CD4-positive, alpha-beta T cell treated with Interleukin-1 beta for 1 hour (primary cell): ENCODE data around the gene NADSYN1.

Experiments used
- DNase-seq, 2 donors: peaks; one replicate each; pipeline ENCODE4 v3.0.0-alpha.2; 2020 to 2022

Gene NADSYN1

DNA sequence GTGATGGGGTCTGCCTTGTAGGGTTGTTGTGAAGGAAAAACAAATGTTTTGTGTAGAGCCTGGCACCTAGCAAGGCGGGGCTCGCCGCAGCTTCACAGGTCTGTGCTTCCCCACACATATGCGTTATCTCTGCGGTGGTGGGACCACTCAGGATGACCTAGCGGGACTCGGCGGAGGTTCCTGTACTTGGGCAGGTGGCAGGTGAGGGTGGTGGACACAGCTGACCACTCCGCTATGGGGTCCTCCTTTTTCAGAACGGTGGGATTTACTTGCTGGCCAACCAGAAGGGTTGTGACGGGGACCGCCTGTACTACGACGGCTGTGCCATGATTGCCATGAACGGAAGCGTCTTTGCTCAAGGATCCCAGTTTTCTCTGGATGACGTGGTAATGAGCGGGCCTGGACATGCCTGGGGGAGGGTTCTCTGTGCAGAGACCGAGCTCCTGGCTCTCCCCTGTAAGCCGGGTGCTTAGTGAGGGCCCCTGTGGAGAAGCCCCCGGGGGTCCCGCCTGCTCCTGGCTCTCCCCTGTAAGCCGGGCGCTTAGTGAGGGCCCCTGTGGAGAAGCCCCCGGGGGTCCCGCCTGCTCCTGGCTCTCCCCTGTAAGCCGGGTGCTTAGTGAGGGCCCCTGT lies 21.3 kb downstream of the NADSYN1 start:
- DNase-seq: no peak

DNA sequence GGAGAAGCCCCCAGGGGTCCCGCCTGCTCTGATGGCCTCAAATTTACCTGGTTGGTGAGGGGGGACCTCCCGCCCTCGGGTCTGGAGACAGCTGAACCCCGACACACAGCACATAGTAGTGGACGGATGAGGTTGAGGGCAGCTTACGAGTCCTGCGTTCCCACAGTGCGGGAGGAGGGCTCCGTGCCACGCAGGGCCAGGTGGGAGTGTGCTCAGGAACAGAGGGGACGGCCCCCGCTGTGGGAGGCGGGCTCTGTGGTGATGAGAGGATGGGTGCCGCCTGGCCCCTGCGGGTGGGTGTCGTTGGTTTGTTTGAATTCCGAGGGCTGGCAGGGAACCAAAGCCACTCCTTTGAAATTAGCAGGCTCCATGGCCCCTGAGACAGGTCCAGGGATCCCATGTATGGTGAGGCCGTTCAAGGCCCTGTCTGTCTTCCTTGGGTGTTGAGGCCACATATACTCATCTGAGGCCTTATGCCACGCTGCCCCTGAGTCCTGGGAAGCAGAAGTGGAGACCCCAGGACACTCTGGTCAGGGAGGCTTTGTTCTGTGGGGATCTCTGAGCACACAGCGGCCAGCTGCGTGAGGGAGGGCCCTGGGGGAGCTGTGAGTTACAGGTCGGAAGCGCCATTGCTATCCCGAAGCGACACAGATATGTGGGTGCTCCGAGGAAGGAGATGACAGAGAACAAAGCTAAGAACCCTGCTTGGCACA lies 21.9 kb downstream of the NADSYN1 start:
- DNase-seq: no peak

DNA sequence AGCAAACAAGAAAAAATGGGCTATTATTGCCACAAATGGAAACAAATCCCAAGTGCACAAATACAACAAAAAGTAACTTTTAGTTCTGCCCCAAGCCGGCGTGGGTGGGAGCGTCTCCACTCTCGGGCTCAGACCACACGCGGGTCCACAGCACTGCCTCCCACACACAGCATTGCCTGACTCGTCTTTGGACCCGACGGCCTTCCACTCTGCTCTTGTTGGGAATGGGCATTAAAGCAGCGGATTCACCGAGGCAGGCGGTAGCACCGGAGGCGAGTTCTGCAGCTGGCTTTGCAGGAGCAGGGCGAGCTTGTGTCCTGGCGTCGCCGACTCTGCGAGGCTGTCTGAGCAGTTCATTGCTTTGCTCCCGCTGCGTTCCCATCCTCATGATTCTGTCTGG lies 23.0 kb downstream of the NADSYN1 start:
- no peak for DNase-seq

DNA sequence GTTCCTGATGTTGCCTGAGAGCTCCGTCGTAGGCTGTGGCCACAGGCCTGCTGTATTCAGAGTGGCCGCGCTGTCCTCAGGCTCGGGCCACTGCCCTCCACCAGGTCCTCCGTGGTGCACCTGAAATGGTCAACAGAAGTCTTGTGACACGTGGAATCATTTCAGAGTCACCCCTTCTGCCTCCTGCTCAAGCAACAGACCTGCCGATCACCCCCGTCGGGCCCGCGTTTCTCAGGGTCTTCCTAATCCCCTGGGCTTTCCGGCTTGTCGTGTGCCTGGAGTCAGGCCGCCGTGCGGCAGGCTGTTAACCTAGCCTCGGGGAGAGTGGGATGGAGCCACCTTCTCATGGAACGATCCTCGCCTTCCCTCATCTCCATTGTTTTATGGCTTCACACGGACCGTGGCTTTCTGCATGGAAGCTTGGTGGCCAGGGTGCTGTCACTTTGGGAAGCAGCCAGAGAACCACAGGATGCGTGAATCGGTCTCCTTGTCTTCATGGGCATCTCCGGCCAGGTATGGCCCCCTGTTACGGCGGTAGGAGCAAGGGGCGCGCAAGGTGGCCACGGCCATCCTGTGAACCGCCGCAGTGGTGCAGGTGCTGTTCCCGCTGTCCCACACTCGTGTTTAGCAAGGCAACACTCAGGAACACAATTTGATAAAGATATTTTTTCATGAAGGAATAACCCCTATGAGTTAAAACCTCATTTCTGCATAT lies 24.1 kb downstream of the NADSYN1 start:
- no peak for DNase-seq

DNA sequence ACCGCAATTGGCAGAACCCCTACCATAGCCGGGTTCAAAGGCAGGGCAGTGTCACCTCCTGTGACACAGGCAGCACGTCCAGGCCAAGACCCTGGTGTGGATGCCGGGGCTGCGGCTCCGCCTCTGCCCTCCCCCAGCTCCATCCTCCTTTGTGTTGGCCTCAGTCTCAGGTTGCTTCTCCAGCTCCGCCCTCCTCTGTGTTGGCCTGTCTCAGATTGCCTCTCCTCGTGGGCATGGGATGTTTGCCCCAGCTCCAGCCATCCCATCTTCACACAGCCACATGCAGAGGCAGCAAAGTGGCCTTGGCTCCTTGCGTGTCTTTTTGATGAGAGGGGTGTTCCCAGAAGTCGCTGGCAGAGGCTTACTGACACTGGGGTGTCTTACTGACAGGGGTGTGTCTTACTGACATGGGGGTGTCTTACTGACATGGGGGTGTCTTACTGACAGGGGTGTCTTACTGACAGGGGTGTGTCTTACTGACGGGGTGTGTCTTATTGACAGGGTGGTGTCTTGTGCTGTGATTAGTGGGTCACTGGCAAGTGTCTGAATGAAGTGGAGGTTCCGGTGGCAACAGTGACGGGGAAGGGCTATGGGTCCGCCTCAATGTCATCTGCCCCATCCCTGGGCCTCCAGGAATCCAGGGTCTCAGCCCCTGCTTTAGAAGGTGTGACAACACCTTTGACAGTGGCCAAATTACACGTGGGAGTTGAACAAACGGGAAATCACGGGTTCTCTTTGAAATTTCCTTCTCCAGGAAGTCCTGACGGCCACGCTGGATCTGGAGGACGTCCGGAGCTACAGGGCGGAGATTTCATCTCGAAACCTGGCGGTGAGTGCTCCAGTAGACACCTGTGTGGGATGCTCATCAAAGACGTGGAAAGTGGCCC lies 24.9 kb downstream of the NADSYN1 start:
- no peak for DNase-seq

DNA sequence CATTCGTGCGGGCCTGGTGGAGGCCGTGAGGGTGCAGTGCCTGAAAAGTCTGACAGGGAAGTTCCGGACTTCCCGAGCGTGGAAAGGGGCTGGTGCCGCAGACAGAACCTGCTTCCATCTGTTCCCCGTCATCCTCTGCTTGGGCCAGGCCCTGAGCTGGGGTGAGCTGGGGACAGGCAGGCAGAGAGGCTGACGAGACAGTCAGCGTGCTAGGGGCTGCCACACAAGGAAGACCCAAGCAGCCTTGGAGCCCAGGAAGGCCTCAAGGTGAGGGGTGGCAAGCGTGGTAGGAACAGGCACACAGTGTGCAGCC lies 25.5 kb downstream of the NADSYN1 start:
- DNase-seq: no peak

DNA sequence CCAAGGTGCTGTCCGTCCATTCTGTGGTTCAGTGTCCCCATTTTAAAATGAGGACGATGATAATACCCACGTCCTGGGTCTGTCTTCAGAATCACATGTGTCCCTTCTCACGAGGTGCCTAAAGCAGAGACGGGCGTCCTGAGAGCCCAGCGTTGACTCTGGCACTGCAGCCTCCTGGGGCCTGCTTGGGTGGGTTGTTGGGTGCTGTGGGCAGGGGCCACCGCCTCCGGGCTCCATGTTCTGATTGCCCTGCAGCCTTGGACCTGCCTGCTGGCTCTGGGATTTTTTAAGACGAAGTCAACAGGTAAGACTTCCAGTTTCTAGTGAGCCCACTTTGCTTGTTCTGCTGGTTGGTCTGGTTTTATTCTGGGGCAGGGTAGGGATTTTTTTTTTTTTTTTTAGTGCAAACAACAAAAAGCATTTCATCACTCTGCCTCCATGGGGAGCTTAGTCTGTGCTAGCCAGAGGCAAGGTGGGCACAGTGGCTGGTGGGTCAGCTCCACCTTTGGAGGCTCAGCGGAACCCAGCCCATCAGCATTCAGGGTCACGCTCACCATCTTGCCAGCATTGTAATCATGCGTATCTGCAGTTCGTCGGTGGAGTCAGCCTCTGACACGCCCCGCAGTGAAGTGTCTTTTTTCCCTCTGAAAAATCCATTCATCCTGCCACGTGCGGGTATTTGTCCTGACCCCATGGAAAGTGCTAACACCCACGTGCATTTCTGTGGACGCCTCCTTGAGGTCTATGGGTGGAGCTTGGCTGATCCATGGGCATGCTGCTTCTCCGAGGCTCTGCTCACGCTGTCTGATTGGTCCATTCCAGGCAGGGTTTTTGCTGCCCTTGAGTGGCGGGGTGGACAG lies 28.3 kb downstream of the NADSYN1 start:
- no peak for DNase-seq

DNA sequence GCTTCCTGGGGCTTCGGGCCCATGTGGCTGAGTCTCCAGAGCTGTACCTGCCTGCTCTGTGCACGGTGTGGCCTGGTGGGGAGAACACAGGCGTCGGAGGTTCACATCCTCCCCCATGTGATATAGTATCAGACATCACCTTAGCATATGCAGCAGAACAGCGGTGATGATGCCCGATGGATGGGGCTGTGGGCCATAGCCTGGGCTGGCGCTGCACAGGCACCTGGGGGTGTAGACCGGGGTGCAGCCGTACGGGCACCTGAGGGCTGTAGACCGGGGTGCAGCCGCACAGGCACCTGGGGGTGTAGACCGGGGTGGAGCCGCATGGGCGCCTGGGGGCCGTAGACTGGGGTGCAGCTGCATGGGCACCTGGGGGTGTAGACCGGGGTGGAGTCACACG lies 29.2 kb downstream of the NADSYN1 start:
- DNase-seq: no peak

DNA sequence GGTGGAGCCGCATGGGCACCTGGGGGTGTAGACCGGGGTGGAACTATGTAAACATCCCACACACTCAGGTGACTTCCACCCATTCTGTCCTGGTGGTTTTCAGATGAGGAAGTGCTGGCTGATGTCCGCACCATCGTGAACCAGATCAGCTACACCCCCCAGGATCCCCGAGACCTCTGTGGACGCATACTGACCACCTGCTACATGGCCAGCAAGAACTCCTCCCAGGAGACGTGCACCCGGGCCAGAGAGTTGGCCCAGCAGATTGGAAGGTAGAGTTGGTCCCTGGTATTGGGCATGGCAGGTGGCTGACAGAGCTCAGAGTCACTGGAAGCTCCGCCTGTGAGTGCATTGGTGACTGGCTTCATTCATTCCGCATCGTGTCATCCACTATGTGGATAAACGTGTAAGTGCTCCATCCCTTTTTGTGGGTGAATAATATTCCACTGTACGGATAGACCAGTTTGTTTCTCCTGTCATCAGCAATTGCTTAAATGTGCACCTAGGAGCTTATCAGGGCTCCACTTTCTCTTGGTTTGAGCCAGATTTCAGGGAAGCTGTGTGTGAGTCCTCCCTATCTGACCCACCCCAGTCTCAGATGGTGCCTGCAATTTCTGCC lies 29.9 kb downstream of the NADSYN1 start:
- no peak for DNase-seq

DNA sequence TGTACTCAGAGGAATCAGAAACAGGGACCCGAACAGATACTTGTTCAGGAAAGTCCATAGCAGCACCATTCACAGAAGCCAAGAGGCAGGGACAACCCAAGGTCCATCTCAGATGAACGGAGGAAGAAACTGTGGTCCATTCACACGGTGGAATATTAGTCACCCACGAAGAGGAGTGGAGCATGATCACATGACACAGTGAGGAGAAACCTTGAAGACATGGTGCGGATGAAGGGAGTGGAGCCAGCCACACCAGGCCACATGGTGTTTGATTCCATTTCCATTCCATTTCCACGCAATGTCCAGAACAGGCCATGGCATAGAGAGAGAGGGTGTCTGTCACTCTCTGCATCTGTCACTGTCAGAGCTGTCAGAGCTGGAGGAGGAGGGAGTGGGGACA lies 30.7 kb downstream of the NADSYN1 start:
- no peak for DNase-seq

DNA sequence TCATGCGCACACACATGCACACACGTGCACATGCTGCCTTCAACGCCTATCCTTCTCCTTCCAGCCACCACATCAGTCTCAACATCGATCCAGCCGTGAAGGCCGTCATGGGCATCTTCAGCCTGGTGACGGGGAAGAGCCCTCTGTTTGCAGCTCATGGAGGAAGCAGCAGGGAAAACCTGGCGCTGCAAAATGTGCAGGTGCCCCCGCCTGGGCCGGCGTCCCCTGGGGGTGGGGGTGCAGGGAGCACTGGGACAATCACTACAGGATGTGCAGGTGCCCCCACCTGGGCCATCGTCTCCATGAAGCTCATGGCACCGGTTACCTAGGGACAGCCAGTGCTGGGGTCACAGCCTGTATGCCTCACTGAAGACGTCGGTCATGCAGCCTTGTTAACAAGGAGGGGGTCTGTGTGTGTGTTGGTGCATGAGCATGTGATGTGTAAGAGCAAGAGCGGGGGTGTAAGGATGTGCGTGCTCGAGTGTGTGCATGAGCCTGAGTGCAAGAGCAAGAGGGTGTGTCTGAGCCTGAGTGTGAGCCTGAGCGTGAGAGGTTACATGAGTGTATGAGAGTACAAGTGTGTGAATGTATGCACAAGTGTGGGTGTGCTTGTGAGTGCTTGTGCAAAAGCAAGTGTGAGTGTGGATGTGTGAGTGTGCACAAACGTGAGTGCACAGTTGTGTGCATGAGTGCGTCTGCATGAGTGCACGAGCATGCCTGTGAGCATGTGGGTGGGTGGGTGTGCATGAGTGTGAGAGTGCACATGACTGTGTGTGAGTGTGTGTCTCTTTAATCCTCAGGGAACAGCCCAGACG lies 31.5 kb downstream of the NADSYN1 start:
- no peak for DNase-seq

DNA sequence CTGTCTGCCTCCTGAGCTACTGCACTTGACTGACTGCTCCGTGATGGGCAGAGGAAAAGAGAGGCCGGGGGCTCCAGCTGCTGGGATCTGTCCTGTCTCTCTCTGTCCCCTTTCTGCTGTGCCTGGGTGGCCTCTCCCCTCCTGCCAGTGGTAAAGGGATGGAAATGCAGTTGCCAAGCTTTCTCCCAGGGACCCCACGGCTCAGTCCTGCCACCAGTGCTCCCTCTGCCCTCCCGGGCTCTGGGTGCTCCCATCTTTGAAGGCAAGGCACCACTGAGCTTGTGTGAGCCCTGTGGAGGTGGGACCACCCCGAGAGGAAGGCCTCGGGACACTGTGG lies 32.0 kb downstream of the NADSYN1 start:
- DNase-seq: no peak

DNA sequence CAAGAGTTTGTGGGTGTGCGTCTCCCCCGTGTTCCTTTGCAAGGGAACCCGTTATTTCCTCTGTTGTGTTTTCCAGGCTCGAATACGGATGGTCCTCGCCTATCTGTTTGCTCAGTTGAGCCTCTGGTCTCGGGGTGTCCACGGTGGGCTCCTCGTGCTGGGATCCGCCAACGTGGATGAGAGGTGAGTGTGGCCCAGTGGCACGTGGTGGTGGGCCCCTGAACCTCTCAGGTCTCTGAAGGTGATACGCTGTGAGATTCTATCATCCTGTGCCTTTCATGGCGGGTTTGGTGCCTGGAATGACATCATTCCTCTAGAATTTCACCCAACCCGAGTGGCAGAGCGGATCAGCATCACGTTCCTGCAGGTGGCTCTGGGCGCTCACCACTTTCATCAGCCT lies 32.5 kb downstream of the NADSYN1 start:
- no peak for DNase-seq

DNA sequence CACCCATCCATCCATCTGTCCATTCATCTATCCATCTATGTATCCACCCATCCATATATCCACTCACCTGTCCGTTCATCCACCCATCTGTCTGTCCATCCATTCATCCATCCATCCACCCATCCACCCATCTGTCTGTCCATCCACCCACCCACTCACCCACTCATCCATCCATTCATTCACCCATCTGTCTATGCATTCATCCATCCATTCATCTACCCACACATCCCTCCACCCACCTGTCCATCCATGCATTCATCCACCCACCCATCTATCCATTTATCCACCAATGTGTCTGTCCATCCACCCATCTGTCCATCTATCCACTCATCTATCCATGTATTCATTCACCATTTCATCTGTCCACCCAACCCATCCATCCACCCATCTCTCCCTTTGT lies 33.3 kb downstream of the NADSYN1 start:
- DNase-seq: no peak

DNA sequence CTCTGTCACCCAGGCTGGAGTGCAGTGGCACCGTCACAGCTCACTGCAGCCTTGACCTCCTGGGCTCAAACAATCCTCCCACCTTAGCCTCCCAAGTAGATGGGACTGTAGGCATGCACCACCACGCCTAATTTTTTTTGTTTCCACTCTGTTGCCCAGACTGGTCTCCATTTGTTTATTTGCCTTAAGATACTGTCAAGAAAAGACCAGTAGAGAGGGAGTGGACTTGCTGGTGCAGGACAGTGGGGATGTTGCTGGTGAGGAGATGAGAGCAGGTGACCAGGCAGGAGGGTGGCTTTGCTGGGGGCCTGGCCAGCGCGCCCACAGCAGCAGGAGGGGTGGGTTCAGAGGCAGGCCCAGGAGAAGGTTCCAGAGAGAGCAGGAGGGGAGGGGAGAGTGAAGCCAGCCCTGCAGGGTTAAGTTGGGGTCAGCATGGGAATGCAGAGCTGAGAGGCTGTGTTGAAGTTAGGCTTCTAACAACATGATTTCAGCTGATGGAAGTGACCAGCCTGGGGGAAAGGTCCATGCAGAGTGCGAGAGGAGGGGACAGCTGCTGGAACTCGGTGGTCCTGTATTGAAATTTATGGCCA lies 35.8 kb downstream of the NADSYN1 start:
- DNase-seq: no peak

DNA sequence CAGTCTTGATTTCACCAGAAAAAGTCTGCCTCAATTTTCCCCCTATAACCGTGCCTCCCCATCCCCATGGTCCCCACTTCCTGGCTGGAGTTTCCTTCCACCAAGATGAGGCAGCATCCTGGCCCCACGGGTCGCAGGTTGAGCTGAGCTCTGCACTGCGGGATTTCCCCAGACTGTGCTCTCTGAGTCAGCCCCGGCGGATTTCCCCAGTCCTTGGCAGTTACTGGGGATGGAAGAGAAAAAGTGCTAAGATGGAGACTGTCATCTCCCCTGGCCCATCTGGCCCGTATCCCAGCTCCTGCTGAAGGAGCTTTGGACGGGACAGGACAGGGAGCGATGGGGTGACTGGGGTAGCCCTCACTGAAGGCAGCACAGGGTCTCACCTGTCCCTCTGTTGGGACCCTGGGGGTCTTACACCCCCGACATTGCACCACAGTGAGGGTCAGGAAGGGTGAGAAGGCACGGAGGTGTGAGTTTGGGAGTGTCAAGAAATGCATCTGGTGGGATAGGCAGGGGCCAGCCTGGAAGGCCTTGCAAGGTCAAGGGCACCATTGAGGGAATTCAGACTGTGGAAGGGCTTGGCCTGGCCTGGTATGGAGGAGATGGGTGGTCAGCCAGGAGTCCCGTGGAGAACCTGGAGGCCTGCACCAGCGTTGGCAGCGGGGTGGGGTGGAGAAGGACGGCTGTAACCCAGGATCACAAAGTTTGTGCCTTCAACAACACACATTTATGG lies 36.5 kb downstream of the NADSYN1 start:
- no peak for DNase-seq

DNA sequence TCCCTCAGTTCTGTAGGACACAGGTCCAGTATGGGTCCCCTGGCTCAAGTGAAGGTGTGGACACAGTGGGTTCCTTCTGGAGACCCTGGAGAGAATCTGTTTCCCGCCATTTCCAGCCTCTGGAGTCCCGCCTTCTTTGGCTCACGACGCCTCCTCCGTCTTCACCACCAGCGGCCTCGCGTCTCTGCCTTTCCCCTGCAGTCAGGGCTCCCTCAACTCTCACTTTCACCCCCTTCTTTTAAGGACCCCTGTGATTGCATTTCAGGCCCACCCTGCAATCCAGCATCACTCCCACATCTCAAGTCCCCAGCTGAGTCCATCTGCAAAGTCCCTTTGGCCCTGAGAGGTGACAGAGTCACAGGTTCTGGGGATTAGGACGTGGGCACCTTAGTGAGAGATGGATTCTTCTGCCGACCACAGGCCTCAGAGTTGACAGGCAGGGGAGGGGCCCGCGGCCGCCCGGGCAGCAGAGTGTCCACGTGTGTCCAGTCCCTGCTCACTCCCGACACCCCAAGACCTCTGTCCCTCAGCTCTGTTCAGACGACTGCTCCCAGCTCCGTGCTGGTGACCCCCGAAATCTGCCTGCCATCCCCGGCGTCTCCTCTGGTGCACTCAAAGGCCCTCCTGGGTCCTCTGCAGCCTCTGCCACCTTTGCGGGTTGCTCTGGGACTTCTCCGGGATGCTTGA lies 37.2 kb downstream of the NADSYN1 start:
- no peak for DNase-seq

DNA sequence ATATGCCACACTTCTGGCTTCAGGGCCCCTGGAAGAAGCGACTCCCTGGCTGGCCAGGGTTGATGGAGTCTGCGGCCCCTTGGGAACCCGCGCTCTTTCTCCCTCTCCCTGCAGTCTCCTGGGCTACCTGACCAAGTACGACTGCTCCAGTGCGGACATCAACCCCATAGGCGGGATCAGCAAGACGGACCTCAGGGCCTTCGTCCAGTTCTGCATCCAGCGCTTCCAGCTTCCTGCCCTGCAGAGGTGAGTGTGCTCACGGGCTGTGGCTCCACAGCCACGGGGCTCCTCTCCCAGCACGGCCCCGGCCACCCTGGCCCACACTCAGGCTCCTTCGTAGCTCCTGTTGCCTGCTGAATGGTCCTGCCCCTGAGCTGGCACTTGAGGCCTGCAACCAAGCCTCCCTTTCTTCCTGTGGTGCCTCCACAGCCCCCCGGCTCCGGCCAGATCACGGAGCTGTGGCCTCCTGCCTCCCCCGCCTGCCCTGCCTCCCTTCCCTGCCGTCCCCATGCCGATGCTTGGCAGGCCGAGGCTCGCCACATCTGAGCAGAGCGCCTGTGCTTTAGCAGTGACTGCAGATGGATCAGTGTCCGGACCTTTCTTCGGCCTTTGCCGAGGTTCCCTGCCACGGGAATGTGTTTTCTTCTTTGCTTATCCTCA lies 37.9 kb downstream of the NADSYN1 start:
- no peak for DNase-seq

DNA sequence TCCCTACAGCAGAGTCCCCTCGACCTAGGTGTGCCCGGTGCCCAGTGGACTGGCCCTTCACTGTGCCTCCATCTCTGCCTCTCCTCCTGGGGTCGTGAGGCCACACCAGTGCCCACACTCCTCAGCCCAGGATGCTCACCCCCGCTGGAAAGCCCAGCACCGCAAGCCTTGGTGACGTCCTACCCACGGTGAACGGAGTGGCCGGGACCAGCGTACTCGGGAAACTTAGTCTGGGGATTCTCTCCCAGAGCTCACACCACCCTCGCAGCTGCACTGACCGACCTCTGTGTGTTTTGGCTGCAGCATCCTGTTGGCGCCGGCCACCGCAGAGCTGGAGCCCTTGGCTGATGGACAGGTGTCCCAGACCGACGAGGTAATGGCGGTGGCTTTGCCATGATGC lies 38.5 kb downstream of the NADSYN1 start:
- DNase-seq: no peak
